SKM-1 (cell line): Measurements from ENCODE around the gene EEF1A2.

Source experiments
- DNase-seq: peaks from one replicate; lab custom pipeline; 2025; ENCODE audit not compliant: unreplicated experiment; lab: John Stamatoyannopoulos, UW

The EEF1A2 gene

GRCh38 chr20:63455568-63455859 is 43.4 kb downstream of the EEF1A2 start:
- DNase-seq: no peak

GRCh38 chr20:63454731-63455567 is 43.9 kb downstream of the EEF1A2 start:
- DNase-seq: no peak

- no peak for DNase-seq
Observed at GRCh38 chr20:63452821-63453523, 45.9 kb downstream of the EEF1A2 start.

GRCh38 chr20:63452341-63452740 is 46.5 kb downstream of the EEF1A2 start:
- no peak for DNase-seq

- DNase-seq: no peak
Observed at GRCh38 chr20:63451821-63452220, 47.1 kb downstream of the EEF1A2 start.

GRCh38 chr20:63449796-63450730 is 48.8 kb downstream of the EEF1A2 start:
- no peak for DNase-seq

- no peak for DNase-seq
Observed at GRCh38 chr20:63449025-63449424, 49.9 kb downstream of the EEF1A2 start.

GRCh38 chr20:63448031-63448430 is 50.9 kb downstream of the EEF1A2 start:
- no peak for DNase-seq

GRCh38 chr20:63447320-63447719 is 51.6 kb downstream of the EEF1A2 start:
- no peak for DNase-seq

GRCh38 chr20:63446216-63447024 is 52.5 kb downstream of the EEF1A2 start:
- no peak for DNase-seq

- no peak for DNase-seq
Observed at GRCh38 chr20:63445075-63445734, 53.7 kb downstream of the EEF1A2 start.

GRCh38 chr20:63444548-63444947 is 54.3 kb downstream of the EEF1A2 start:
- DNase-seq: no peak

GRCh38 chr20:63443606-63444395 is 55.1 kb downstream of the EEF1A2 start:
- no peak for DNase-seq

GRCh38 chr20:63442100-63442493 is 56.8 kb downstream of the EEF1A2 start:
- no peak for DNase-seq

- no peak for DNase-seq
Observed at GRCh38 chr20:63441136-63442099, 57.5 kb downstream of the EEF1A2 start.

GRCh38 chr20:63440366-63440955 is 58.4 kb downstream of the EEF1A2 start:
- no peak for DNase-seq

- no peak for DNase-seq
Observed at GRCh38 chr20:63439866-63440265, 59.0 kb downstream of the EEF1A2 start.

- no peak for DNase-seq
Observed at GRCh38 chr20:63438121-63438520, 60.8 kb downstream of the EEF1A2 start.
